Colonic mucosa (tissue), 4 donors: ENCODE results near the gene PEX5. TPM values are rescaled to one million over a fixed set of nuclear protein-coding genes. Genes with fewer than 3 reads are reported as not detected.
"Not testable (repeated sequence)": the region's sequence is repeated elsewhere in the genome, so short reads cannot be mapped to it uniquely, and the experiment has no call there.

Experiments
- DNase-seq: peaks from one replicate; pipeline ENCODE4 v3.0.0-alpha.2; 2020
- H3K27ac ChIP-seq: fragments of 200-600 bp; one replicate; pipeline ENCODE4 v1.8.0; 2021
- H3K27me3 ChIP-seq: fragments of 200-600 bp; one replicate; pipeline ENCODE4 v1.8.0; 2021
- H3K36me3 ChIP-seq: fragments of 200-600 bp; one replicate; pipeline ENCODE4 v1.8.0; 2021
- H3K4me1 ChIP-seq: fragments of 200-600 bp; one replicate; pipeline ENCODE4 v1.8.0; 2021; ENCODE audit warnings: mild to moderate bottlenecking
- H3K4me3 ChIP-seq: fragments of 200-600 bp; one replicate; pipeline ENCODE4 v1.8.0; 2021
- H3K9ac ChIP-seq, 2 donors: one replicate each; pipeline ENCODE4 v1.7.0; 2013; ENCODE audit warnings: control low read depth in 2 of 2, low read depth in 2 of 2, low read length in 2 of 2
- H3K9me3 ChIP-seq: fragments of 200-600 bp; one replicate; pipeline ENCODE4 v1.8.0; 2021
- intact Hi-C: fragments of 100-400 bp; cut with DNase I; formaldehyde crosslinking; loops from one replicate; pipeline ENCODE4 v1.14.1; 2022
- total RNA-seq, 2 donors: library from RNA; stranded (reverse); fragmentation: NEBNext Ultra II Directional in 1 of 2; extraction: Animal tissue kit (Norgen Biotek cat#: 25700) in 1 of 2; gene quantifications; one replicate each; pipeline ENCODE4 v1.2.1, GENCODE V29; 2021
- TF ChIP-seq, protein P1 (sequence below): fragments of 200-600 bp; IDR thresholded peaks from one replicate; pipeline ENCODE4 v1.8.0; 2022; ENCODE audit warnings: antibody characterized with exemption, mild to moderate bottlenecking
- donor health status: healthy.
- donor health status: DM: no; HTN: no; CAD: no.
- donor health status: DM: no; HTN: no; CAD: no.

Gene PEX5
- total RNA-seq, 2 donors from 2014 or later: 31.4 to 35.4 TPM

DNA sequence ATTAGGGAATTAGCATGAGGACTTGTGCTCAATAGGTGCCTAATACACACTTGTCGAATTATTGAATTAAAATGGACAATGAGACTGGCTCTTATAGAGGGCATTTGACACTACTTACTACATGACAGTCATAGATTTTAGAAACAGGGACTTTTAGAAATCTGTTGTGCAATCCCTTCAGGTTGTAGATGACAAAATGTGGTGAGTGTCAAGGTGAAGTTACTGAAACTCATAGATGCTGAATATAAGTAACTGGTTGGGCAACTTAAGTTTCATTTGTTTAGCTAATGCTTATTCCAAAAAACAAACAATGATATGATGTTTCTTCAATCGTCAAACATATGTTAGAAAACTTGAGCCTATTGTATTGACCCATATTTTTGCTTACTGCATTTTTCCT, 12.9 kb upstream of the PEX5 start:
- H3K27me3 ChIP-seq: no peaks in the 10 kb centered on the region
- H3K4me3 ChIP-seq: no peak overlapping the region
- H3K36me3 ChIP-seq: no peaks in the 10 kb centered on the region
- no peaks in the 10 kb centered on the region for H3K4me1 ChIP-seq
- no peaks in the 10 kb centered on the region for H3K9me3 ChIP-seq
- DNase-seq: no peak
- intact Hi-C loops: no loop called here
- no peak overlapping the region for H3K9ac ChIP-seq
- TF ChIP-seq, protein P1, sequence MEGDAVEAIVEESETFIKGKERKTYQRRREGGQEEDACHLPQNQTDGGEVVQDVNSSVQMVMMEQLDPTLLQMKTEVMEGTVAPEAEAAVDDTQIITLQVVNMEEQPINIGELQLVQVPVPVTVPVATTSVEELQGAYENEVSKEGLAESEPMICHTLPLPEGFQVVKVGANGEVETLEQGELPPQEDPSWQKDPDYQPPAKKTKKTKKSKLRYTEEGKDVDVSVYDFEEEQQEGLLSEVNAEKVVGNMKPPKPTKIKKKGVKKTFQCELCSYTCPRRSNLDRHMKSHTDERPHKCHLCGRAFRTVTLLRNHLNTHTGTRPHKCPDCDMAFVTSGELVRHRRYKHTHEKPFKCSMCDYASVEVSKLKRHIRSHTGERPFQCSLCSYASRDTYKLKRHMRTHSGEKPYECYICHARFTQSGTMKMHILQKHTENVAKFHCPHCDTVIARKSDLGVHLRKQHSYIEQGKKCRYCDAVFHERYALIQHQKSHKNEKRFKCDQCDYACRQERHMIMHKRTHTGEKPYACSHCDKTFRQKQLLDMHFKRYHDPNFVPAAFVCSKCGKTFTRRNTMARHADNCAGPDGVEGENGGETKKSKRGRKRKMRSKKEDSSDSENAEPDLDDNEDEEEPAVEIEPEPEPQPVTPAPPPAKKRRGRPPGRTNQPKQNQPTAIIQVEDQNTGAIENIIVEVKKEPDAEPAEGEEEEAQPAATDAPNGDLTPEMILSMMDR: no peak
- H3K27ac ChIP-seq: no peak overlapping the region

DNA sequence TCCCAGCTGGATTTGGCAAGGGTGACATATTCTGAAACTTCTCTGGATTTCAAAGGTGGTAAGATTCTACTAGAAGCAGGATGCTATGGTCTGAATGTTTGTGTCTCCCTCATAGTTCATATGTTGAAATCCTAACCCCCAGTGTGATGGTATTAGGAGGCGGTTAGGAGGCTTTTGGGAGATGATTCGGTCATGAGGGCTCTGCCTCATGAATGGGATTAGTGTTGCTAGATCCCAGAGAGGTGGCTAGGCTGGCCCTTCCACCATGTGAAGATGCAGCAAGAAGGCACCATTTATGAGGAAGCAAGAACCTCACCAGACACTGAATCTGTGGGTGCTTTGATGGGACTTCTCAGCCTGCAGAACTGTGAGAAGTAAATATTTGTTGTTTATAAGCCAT, 11.0 kb upstream of the PEX5 start:
- no peaks in the 10 kb centered on the region for H3K27me3 ChIP-seq
- intact Hi-C loops: no loop called here
- no peak for DNase-seq
- no peak overlapping the region for H3K27ac ChIP-seq
- H3K36me3 ChIP-seq: no peaks in the 10 kb centered on the region
- H3K9me3 ChIP-seq: no peaks in the 10 kb centered on the region
- TF ChIP-seq, protein P1: no peak
- H3K4me1 ChIP-seq: no peaks in the 10 kb centered on the region
- no peak overlapping the region for H3K9ac ChIP-seq
- H3K4me3 ChIP-seq: no peak overlapping the region

DNA sequence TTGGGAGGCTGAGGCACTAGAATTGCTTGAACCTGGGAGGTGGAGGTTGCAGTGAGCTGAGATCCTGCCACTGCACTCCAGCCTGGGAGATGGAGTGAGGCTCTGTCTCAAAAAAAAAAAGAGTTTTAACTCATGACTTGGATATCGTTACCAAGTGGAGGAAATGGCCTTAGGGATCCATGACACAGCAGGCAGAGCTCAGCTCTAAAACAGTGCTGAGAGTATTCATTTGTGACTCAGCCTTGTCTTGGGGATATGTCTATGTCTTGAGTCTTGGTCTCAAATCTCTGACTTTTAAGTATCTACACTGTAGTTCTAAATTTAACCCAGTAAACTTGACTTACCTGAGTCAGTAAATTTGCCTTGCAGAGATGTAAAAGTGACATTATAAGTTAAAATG, 8.8 kb upstream of the PEX5 start:
- no peaks in the 10 kb centered on the region for H3K9me3 ChIP-seq
- no peaks in the 10 kb centered on the region for H3K27me3 ChIP-seq
- TF ChIP-seq, protein P1: no peak
- no peaks in the 10 kb centered on the region for H3K36me3 ChIP-seq
- H3K4me3 ChIP-seq: no peak overlapping the region
- intact Hi-C loops: no loop called here
- H3K4me1 ChIP-seq: no peaks in the 10 kb centered on the region
- H3K9ac ChIP-seq: no peak overlapping the region
- no peak overlapping the region for H3K27ac ChIP-seq
- no peak for DNase-seq

DNA sequence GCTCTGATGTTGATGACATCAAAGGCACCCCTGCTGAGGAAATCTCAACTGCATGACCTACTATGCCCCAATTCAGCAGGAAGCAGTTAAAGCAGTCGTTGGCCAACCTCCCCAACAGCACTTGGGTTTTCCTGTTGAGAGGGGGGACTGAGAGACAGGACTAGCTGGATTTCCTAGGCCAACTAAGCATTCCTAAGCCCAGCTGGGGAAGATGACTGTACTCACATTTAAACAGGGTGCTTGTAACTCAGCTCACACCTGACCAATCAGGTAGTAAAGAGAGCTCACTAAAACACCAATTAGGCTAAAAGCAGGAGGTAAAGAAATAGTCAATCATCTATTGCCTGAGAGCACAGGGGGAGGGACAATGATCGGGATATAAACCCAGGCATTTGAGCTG, 3.4 kb upstream of the PEX5 start:
- H3K27ac ChIP-seq, H3K27me3 ChIP-seq, intact Hi-C loops, H3K9ac ChIP-seq, H3K36me3 ChIP-seq, H3K4me3 ChIP-seq, H3K9me3 ChIP-seq, H3K4me1 ChIP-seq, DNase-seq: not testable (repeated sequence)

DNA sequence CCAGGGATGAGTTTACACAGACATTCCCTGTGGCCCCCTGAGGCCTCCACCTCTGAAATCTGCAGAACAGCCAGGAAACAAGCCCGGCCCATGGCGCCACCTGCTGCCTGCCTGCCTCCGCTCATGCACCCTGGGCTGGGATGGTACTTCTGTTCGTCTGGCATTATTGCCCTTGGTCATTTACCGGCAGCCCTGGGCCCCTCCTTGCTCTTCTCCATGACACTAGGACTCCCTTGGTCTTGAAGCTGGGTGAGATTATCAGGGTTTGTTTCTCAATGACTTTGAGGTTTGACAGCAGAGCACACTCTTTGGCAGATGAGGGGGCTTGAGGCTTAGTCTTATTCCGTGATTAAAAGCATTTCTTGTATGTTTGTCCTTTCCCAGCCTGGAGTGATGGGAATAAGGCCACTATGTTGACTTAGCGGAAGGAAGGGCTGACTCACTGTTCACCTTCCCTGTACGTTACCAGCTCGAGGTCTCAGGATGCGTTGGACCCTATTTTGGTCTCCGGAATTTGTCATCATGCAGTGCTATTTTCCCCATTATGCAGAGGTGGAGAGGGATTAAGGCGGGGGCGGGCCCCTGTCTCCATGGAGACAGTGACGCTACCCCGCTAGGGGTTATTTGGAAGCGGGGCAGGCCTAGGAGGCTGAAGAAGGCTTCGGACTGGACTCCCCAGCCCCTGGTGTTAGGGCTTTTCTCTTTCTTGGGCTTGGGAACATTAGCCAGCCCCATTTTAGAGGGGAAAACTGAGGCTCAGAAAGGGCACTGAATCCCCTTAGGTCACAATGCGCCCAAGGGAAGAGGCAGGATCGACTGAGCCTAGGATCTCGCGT, 706 bp upstream of the PEX5 start:
- peak overlapping the region; percentile 24 for H3K27ac ChIP-seq
- H3K36me3 ChIP-seq: no peaks in the 10 kb centered on the region
- DNase-seq: peak; percentile 75
- TF ChIP-seq, protein P1: no peak
- no peaks in the 10 kb centered on the region for H3K27me3 ChIP-seq
- H3K4me3 ChIP-seq: peak overlapping the region; percentile 72
- peak overlapping the region; percentile 68 to 91 for H3K9ac ChIP-seq
- intact Hi-C loops: no loop called here
- no peaks in the 10 kb centered on the region for H3K9me3 ChIP-seq
- H3K4me1 ChIP-seq: peaks cover 7% of the 10 kb centered on the region
